Measurements from ENCODE around the gene COX7A1. TPM values are rescaled to one million over a fixed set of nuclear protein-coding genes. Genes with fewer than 3 reads are reported as not detected.
A peak's percentile ranks its signal among the peaks of the same experiment; 100 is the strongest.

Gene COX7A1
- total RNA-seq, 1 donor from 2014 or later: 1.6 TPM

GRCh38 chr19:36149673-36150406, 2.4 kb downstream of the COX7A1 start:
- Histone ChIP-seq H3K4me3 (ENCODE audit: low read depth, low read length) (no peak overlapping the region), H3K27me3 (ENCODE audit: control insufficient read depth, insufficient read depth, low read length) (no peaks in the 10 kb centered on the region), H3K36me3 (ENCODE audit: control insufficient read depth, insufficient read depth, low read length) (peaks cover 34% of the 10 kb centered on the region)
- FAIRE-seq: peak; percentile 93
- TF ChIP-seq CTCF (IDR thresholded peaks at IDR 0.05; ENCODE audit: insufficient read depth, low read length, severe bottlenecking): no peak
- DNase-seq (ENCODE audit: low read depth): peak; percentile 78

GRCh38 chr19:36144624-36145023, 7.6 kb downstream of the COX7A1 start:
- no peak for FAIRE-seq
- Histone ChIP-seq H3K4me3 (ENCODE audit: low read depth, low read length) (no peak overlapping the region), H3K27me3 (ENCODE audit: control insufficient read depth, insufficient read depth, low read length) (no peaks in the 10 kb centered on the region), H3K36me3 (ENCODE audit: control insufficient read depth, insufficient read depth, low read length) (peaks cover 46% of the 10 kb centered on the region)
- no peak for DNase-seq (ENCODE audit: low read depth)
- no peak for TF ChIP-seq CTCF (IDR thresholded peaks at IDR 0.05; ENCODE audit: insufficient read depth, low read length, severe bottlenecking)

GRCh38 chr19:36142496-36142895, 9.8 kb downstream of the COX7A1 start:
- Histone ChIP-seq H3K4me3 (ENCODE audit: low read depth, low read length) (no peak overlapping the region), H3K36me3 (ENCODE audit: control insufficient read depth, insufficient read depth, low read length) (peaks cover 40% of the 10 kb centered on the region), H3K27me3 (ENCODE audit: control insufficient read depth, insufficient read depth, low read length) (no peaks in the 10 kb centered on the region)
- FAIRE-seq: no peak
- TF ChIP-seq CTCF (IDR thresholded peaks at IDR 0.05; ENCODE audit: insufficient read depth, low read length, severe bottlenecking): no peak
- no peak for DNase-seq (ENCODE audit: low read depth)

- DNase-seq (ENCODE audit: low read depth): no peak
- no peak overlapping the region for H3K4me3 ChIP-seq (ENCODE audit: low read depth, low read length)
- peaks cover 37% of the 10 kb centered on the region for H3K36me3 ChIP-seq (ENCODE audit: control insufficient read depth, insufficient read depth, low read length)
- H3K27me3 ChIP-seq (ENCODE audit: control insufficient read depth, insufficient read depth, low read length): no peaks in the 10 kb centered on the region
- FAIRE-seq: no peak
- TF ChIP-seq CTCF (IDR thresholded peaks at IDR 0.05; ENCODE audit: insufficient read depth, low read length, severe bottlenecking): no peak
These were observed 10.2 kb downstream of the COX7A1 start for GRCh38 chr19:36142046-36142445.

- Histone ChIP-seq H3K36me3 (ENCODE audit: control insufficient read depth, insufficient read depth, low read length) (peaks cover 32% of the 10 kb centered on the region), H3K4me3 (ENCODE audit: low read depth, low read length) (peak overlapping the region; percentile 98), H3K27me3 (ENCODE audit: control insufficient read depth, insufficient read depth, low read length) (no peaks in the 10 kb centered on the region)
- DNase-seq (ENCODE audit: low read depth) (peak; percentile 83), FAIRE-seq (no peak)
- TF ChIP-seq CTCF (IDR thresholded peaks at IDR 0.05; ENCODE audit: insufficient read depth, low read length, severe bottlenecking): no peak
These were observed 11.0 kb downstream of the COX7A1 start for GRCh38 chr19:36141039-36141927.
